HG02798 (cell line): Measurements from ENCODE around the gene SNED1.

ENCODE experiments used
- ATAC-seq: cut with Tn5 transposase; IDR thresholded peaks from one replicate; pipeline ENCODE4 v1.9.1; 2021; ENCODE audit warnings: mild to moderate bottlenecking; ENCODE audit not compliant: unreplicated experiment, poor library complexity

SNED1 gene

DNA sequence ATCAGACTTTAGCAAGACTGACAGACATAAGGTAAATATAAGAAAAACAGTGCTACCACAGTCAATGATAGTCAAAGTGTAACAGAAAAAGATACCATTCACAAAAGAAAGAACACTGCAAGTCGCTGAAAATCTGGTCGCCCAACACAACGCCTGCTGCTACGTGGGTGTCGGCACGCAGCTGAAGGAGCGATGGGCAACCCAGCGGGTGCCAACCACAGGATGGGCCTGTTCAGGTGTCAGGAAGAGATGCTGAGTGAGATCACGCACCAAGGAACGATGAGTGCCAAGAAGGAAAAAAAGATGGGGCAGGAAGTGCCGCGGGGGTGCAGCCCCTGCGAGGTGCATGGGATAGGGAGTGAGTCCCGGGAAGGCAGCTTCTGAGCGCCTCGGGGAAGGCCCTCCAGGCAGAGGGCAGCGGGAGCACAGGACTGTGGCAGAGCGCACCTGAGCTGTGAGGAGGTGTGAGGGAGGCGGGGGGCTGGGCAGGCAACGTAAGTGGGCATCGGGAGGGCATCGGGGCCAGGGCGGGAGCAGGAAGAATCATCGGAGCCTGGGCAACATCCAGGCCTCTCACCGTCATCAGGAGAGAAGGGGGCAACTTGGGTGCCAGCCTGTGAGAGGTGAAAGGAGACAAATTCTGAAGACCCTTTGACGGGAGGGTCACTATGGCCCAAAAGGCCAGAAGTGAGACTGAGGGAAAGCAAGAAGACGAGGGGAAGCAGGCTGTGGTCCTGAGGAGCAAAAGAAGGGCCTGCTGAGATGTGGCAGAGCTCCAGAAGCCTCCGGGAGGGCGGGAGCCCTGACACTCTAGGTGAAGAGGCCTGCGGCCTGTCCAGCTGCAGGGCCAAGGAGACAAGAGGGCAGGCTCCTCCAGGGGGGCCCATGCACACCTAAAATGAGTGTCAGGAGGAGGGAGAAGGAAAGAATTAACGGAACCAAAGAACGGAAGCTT, 118.5 kb downstream of the SNED1 start:
- no peak for ATAC-seq

- ATAC-seq, result no peak
Measured at GRCh38 chr2:241118737-241119505, 120.5 kb downstream of the SNED1 start.

DNA sequence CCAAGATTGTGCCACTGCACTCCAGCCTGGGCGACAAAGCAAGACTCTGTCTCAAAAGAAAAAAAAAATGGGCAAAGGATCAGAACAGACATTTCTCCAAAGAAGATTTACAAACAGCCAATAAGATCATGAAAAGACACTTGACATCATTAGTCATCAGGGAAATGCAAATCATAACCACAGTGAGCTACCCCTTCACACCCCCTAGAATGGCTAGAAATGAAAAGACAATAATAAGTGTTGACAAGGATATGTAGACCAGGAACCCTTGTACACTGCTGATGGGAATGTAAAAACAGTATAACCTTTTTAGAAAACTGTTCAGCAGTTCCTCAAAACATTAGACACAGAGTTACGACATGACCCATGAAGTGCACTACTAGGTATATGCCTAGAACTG, 122.0 kb downstream of the SNED1 start:
- ATAC-seq, result no peak

- ATAC-seq, result no peak
Measured at GRCh38 chr2:241121008-241121407, 122.6 kb downstream of the SNED1 start.

- no peak for ATAC-seq
Measured at GRCh38 chr2:241122376-241123002, 124.1 kb downstream of the SNED1 start.

- ATAC-seq, result no peak
Measured at GRCh38 chr2:241123816-241124536, 125.6 kb downstream of the SNED1 start.

GRCh38 chr2:241125626-241126025, 127.2 kb downstream of the SNED1 start:
- no peak for ATAC-seq

DNA sequence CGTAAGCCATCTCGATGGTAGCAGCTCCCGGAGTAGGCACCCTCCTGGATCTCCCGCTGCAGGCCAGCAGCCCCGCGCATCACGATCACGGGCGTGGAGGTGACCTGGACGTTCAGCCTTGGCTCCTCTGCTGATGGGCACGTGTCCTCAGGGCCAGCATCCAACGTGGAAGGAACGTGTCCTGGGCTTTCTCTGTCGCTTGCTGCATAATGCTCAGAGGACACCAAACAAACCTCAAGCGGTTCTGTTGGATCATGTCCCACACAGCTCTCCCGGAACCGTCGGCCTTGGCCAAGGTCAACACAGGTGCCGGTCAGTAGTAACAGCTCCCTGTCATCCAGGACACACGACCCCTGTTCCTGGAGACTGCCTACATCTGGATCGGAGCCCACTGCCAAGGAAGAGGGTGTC, 127.8 kb downstream of the SNED1 start:
- ATAC-seq, result no peak

DNA sequence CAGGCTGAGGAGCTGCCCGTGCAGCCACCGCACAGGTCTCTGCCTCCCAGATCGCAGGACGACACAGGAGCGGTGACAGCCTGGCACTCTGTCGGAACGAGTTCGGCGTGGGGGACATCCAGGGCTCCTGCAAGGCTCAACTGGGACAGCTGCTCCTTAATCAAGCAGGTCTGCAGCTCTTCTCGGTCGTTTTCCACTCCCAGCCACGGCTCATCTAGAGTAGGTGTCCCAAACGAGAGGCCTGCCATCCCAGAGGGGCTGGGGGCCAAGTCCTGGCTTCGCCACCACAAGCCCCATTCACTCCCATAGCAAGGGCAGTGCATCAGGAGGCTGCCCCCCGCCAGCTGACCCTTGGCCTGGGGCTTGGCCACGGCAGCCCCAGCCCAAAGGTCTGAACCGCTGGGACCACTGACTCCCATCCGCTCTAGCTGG, 128.4 kb downstream of the SNED1 start:
- ATAC-seq, result no peak

DNA sequence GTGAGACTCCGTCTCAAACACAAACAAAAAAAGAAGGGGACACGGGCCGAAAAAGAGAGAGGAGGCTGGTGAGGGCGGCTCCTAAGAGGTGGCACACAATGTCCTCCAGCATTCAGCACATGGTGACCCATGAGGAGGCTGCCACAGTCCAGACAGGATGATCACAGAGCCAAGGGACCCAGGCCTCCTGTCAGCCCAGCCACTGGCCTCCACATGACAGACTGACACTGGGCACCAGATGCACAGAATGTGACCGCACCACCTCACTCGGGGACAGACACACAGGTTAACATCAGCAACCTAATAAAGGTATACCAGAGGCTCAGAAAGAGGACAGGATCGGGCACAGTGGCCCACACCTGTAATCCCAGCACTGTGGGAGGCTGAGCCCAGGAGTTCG, 129.8 kb downstream of the SNED1 start:
- ATAC-seq, result no peak

GRCh38 chr2:241129086-241129871, 130.9 kb downstream of the SNED1 start:
- ATAC-seq, result no peak

- no peak for ATAC-seq
Measured at GRCh38 chr2:241130316-241130715, 131.9 kb downstream of the SNED1 start.

- no peak for ATAC-seq
Measured at GRCh38 chr2:241131531-241131930, 133.1 kb downstream of the SNED1 start.

DNA sequence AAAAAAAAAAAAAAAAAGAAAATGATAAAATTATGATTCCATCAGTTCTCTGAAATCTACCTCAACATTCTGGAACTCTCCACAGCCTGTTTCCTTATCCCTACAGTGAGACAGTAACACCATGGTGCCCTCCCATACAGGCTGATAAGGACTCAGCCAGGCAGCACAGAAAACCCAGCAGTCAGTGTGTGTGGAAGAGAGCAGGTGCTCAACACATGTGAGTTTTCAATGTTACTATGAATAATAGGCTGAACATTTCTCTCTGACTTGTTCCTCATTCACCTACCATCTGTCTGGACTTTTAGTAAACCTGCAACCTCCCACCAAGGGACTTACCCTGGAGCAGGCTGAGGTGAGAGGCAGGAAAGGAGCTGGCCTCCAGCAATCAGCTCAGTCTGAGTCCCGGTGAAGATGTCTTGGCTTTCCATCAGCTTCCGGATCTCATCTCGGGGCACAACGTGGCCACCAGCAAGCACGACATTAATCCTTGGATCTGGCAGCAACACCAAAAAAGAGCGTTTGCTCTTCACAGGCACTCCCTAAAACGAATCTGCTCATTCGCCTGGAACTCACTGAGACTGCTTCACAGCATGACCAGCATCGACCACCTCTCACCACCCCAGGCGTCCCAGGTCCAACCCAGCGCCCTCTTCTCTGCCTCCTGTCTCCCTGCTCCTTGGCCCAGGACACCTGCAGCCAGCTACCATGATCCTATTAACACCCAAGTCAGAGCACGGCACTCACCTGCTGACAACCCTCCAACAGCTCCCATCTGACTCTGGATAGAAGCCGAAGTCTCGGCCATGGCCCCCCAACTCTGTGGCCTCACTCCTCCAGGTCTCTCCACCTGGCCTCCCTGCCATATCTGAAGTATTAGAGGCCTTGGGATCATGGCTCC, 134.4 kb downstream of the SNED1 start:
- ATAC-seq, result no peak

GRCh38 chr2:241133436-241133820, 135.0 kb downstream of the SNED1 start:
- ATAC-seq, result no peak

- no peak for ATAC-seq
Measured at GRCh38 chr2:241134711-241135110, 136.3 kb downstream of the SNED1 start.

- no peak for ATAC-seq
Measured at GRCh38 chr2:241135737-241136136, 137.3 kb downstream of the SNED1 start.

DNA sequence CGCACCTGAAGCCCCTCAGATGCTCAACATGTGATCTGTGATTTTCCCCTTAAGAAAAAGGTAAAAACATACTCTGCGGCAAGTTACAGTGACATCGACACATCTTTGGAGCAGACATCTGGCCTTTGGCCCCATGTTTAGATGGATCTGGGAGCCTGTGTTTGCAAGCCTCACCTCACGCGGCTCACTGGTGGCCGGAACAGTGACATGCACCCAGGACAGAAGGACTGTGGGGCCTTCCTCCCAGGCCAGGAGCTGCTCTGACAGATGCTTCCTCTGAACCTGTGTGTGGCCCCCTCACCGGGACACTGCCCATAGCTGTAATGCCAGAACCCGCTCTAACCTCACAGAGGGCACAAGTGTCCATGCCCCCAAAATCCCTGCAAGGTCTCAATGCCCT, 137.8 kb downstream of the SNED1 start:
- no peak for ATAC-seq
